NCI-H524 (cell line): Measurements from ENCODE around the gene HNRNPUL2.
A peak's percentile ranks its signal among the peaks of the same experiment; 100 is the strongest.

Experiments
- DNase-seq, 2 experiments: peaks; one replicate each; lab custom pipeline; 2025; lab: John Stamatoyannopoulos, UW

The HNRNPUL2 gene

DNA sequence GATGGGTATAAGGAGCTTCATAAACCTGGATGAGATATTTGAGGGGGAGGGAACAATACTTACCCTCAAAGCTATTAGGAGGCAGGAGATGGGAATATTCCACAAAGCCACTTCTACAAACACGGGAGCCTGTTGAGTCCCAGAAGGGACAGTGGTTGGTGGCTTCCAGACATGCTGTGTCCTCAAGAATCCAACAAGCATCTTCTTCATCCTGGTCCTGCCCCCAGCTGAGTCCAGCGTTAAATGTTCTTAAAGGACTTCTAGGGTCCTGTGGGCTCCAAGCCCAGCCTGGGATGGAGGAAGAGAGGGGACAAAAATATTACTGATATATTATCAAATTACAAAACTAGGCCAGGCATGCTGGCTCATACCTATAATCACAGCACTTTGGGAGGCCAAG is 59.8 kb downstream of the HNRNPUL2 start:
- DNase-seq = no peak

DNA sequence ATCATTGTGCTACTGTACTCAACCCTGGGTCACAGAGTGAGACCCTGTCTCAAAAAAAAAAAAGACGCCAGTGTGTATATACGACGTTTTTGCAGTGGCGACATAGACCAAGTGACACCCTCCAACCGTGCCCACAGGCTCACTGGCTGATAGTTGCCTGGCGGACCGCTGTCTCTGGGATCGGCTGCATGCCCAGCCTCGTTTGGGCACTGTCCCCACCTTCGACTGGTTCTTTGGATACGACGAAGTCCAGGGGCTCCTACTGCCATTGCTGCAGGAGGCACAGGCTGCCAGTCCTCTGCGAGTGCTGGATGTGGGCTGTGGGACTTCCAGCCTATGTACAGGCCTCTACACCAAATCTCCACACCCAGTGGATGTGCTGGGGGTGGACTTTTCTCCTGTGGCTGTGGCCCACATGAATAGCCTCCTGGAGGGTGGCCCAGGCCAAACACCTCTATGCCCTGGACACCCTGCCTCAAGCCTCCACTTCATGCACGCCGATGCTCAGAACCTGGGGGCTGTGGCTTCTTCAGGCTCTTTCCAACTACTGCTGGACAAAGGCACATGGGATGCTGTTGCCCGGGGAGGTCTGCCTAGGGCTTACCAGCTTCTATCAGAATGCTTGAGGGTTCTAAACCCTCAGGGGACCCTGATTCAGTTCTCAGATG is 60.9 kb downstream of the HNRNPUL2 start:
- DNase-seq = no peak

DNA sequence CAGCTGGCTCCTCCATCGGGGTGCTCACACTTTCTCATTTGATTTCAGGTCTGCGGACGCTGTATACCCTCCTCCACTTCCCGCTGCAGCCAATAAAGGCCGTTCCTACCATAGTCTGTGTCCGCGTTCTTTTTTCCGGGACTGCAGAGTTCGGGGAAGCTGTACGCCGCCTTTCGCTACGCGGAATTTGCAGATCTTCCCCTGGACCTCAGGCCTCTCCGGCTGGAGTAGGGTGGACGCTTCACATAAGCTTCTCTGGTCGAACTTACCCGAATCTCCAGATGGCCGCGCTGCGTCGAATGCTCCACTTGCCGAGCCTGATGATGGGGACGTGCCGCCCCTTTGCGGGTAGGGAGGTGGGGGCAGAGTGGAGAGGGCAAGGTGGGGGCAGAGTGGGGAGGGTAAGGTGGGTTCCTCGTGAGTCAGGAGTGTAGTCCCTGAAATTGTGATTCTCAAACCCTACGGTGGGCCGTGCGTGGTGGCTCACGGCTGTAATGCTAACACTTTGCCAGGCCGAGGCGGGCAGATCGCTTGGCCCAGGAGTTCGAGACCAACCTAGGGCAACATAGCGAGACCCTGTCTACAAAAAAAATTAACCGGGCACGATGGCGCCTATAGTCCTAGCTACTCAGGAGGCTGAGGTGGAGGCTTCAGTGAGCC is 61.5 kb downstream of the HNRNPUL2 start:
- peak; percentile 23 to 45 for DNase-seq

DNA sequence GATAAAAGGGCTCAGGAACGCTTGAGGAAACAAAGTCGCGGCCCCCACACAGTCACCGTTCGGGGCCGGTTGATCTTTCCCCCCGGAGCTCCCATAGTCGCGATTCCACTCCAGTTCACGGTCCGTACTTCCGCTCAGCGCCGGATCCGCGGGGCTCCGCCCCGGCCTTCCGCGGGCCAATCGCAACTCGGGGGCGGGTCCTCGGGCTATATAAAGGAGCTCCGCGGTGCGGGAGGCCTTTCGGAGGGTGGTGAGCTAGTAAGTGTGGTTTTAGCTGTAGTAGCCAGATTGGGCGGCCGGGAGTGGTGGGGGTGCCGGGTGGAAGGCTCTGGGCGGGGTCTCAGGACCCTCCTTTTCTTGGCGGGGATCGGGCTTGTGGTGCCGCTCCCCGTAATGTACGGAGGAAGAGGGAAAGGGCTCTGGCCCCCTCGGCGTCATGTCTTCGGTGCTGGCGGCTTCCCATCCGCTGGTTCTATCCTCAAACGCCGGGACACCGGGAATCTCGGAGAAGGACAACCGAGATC is 62.1 kb downstream of the HNRNPUL2 start, which contains the start of the genes C11orf98 and CSKMT:
Gene C11orf98 (minus strand): TSS at position 136 of the 524 bp plus-strand sequence. CDS start 41 bp downstream, at position 95.
Gene CSKMT (plus strand): TSS at position 238 of the 524 bp plus-strand sequence. CDS start 568 bp downstream, outside the sequence.
- peak; percentile 75 to 91 for DNase-seq

DNA sequence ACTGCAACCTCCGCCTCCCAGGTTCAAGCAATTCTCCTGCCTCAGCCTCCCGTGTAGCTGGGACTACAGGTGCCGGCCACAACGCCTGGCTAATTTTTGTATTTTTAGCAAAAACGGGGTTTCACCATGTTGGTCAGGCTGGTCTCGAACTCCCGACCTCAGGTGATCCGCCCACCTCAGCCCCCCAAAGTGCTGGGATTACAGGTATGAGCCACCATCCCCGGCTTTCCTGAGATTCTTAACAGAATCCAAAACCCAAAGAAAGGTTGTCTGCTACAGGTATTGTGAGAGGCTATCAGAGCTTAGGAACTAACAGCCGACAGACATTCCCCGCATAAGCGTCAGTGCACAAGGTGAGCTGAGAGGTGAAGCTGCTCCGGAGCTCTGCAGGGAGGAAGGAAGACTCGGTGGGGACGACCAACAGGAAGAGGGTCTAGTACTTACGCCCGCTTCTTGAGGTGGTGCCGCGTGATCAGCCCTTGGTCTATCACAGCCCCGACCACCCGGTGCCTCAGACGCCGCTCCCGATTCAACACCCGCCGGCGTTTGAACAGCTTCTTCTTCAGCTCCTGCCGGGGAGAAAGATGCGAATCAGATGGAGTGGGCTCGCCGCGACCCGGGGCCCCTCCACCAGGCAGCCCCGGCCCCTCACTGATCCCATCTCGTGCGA is 62.7 kb downstream of the HNRNPUL2 start:
- peak; percentile 33 to 68 for DNase-seq
